ENCODE results near the gene PRDX5.
"Not testable (repeated sequence)": the region's sequence is repeated elsewhere in the genome, so short reads cannot be mapped to it uniquely, and the experiment has no call there.

Gene PRDX5

GRCh38 chr11:64306563-64306875, 11.4 kb upstream of the PRDX5 start:
- DNase-seq = no peak

- DNase-seq = no peak
These were observed 10.9 kb upstream of the PRDX5 start for GRCh38 chr11:64306876-64307622.

- DNase-seq = not testable (repeated sequence)
These were observed 10.1 kb upstream of the PRDX5 start for GRCh38 chr11:64307795-64308194.

DNA sequence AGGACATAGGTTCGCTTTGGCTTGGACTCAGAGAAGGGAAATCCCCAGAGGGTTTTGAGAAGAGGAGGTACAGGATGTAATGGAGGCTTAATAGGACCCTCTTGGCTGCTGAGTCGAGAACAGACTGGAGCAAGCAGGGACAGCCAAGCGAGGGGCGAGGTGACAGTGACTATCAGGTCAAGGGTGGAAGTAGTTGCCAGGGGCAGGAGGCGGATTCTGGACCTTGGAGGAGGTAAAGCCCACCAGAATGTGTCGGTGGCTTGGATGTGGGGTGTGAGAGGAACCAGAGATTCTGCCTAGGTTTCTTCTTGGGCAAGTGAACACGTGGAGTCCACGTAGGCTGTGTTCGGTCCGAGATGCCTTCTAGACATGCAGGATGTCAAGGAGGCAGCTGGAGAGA, 5.0 kb upstream of the PRDX5 start:
- no peak for DNase-seq

GRCh38 chr11:64313491-64314145, 4.3 kb upstream of the PRDX5 start:
- no peak for DNase-seq

DNA sequence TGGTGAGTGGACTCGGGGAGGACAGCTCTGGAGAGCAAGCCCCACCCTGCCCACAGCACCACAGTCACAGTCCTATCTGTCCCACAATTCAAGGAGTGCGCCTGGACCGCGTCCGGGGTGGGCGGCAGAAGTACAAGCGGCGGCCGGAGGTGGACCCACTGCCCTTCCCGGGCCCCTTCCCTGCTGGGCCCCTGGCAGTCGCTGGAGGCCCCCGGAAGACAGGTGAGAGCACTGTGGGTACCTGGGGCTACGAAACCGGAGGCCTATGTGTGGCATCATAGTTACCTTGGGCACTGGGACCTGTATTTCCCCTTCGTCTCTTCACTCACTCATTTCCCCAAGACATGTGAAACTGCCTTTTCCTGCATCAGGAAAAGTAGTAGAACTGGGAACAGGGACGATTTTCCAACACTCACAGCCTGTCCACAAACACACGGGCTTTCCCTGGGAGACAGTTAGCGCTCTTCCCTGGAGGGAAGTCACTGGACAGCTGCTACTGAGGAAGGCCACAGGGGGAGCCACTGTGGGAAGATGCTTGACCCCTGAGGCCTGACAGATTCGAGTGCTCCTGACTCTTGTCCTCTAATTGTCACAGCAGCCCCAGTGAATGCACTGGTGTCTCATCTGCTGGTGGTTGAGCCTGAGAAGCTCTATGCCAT, 3.6 kb upstream of the PRDX5 start:
- DNase-seq = no peak

DNA sequence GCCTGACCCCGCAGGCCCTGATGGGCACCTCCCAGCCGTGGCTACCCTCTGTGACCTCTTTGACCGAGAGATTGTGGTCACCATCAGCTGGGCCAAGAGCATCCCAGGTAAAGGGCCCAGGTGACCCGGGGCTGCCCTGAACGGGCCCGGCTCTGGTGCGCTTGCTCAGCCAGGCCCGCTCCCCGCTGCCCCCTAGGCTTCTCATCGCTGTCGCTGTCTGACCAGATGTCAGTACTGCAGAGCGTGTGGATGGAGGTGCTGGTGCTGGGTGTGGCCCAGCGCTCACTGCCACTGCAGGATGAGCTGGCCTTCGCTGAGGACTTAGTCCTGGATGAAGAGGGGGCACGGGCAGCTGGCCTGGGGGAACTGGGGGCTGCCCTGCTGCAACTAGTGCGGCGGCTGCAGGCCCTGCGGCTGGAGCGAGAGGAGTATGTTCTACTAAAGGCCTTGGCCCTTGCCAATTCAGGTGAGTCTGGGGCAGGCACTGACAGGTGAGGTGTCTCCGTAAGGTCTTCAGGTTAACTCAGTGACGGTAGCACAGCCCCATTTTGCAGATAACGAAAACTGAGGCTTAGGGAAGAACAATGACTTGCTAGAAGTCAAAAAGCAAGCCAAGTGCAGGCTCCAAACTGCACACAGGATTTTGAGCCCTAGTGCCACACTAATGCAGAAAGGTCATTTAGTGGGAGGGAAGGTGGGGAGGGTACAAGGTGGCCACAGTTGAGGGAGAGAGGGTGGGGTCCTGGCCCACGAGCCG, 2.9 kb upstream of the PRDX5 start:
- no peak for DNase-seq

DNA sequence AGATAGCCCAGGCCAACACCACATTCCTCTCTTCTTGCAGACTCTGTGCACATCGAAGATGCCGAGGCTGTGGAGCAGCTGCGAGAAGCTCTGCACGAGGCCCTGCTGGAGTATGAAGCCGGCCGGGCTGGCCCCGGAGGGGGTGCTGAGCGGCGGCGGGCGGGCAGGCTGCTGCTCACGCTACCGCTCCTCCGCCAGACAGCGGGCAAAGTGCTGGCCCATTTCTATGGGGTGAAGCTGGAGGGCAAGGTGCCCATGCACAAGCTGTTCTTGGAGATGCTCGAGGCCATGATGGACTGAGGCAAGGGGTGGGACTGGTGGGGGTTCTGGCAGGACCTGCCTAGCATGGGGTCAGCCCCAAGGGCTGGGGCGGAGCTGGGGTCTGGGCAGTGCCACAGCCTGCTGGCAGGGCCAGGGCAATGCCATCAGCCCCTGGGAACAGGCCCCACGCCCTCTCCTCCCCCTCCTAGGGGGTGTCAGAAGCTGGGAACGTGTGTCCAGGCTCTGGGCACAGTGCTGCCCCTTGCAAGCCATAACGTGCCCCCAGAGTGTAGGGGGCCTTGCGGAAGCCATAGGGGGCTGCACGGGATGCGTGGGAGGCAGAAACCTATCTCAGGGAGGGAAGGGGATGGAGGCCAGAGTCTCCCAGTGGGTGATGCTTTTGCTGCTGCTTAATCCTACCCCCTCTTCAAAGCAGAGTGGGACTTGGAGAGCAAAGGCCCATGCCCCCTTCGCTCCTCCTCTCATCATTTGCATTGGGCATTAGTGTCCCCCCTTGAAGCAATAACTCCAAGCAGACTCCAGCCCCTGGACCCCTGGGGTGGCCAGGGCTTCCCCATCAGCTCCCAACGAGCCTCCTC, 2.0 kb upstream of the PRDX5 start:
- DNase-seq = not testable (repeated sequence)

DNA sequence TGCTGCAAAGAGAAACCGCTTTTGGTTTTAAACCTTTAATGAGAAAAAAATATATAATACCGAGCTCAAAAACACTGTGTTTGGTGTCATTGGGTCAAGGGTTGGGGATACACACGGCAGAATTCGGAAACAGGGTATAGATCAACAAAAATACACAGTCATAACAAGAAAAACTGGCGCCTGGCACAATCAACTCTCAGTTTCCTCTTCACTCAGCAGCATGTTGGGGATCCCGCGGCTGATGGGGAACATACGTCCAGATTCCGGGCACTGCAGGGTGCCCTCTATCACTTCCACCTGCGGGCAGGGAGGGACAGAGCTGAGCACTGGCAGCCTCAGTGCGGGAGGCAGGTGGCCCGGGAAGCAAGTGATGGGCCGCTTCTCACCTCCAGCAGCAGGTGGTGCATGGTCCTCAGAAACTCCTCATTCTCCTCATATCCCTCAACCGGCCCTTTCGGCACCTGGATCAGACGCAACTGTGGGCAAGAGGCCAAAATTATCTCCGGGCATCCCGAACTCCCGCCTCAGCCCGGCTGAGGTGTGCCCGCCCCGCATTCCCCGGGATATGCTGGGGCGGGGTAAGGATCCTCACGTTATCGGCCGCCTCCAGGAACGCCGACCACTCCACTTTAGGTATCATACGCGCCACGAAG, 1.1 kb upstream of the PRDX5 start:
- DNase-seq = peak; percentile 78

DNA sequence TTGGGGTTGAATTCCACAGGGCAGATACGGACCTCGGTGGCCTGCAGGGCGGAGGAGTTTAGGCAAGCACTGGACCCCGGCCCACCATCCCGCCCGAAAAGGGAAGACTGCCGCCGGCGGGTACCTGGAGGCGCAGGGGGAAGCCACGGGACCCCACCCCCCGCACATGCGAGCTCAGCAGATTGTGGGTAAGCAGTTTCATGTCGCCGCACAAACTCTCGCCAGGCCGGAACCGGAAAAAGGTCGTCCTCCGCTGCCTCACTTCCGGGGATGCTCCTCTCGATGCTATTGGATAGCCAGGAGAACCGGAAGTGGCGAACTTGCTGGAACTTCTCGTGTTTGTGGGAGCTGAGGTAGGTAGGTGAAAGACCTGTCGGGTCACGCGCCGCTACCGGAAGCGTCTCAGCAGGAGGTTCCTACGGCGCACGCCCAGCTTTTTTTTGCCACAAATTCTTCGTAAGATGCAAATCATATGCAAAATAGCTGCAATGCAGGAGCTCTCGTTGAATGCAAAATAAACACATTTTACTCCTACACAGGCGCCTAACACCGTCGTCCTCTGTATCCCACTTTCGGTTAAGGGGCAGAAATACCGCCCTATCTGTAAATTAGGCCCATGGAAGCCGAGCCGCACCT, 478 bp upstream of the PRDX5 start, which contains the start of gene TRMT112:
Gene TRMT112 (minus strand): TSS at position 235 of the 636 bp plus-strand sequence. CDS start 33 bp downstream, at position 202.
- DNase-seq = peak; percentile 99

DNA sequence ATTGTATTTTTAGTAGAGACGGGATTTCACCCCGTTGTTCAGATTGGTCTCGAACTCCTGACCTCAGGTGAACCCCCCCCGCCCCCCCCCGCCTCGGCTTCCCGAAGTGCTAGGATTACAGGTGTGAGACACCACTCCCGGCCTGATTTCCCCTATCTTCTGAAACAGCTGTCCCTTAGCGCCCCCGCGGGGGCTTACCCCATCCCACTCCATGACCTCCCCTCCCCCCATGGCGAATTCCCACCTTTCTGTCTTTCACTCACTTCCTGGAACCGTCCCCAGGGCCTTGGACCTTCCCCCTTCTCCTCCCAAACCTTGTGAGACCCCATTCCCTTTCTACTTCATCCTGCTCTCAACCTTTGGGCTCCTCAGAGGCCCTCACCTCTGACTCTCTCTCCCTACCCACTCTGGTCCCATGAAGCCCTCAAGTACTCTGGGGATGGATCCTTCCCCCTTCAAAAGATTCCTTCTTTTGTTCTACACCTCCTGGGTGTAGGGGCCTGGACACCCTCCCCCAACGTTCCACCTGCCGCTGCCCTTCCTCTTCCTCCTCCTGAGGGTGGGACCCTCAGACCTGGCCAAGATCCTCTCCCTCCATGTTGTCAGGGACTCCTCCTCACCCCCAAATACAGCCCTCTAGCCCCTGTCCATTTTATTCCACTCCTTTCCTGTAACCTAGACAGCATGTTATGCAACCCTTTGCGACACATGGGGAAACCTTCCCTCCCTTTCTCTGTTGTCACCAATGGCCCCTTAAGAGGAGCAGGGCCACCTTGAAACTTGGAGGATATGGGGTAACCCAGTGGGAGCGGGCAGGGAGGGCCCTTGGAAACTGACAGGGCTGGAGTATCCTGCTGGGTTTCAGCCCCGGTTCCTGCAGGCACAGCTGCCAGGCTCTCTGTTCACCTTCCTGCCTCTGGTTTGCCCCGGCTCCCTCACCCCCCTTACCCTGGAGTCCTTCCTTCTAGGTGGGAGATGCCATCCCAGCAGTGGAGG, 1.1 kb downstream of the PRDX5 start:
- no peak for DNase-seq

DNA sequence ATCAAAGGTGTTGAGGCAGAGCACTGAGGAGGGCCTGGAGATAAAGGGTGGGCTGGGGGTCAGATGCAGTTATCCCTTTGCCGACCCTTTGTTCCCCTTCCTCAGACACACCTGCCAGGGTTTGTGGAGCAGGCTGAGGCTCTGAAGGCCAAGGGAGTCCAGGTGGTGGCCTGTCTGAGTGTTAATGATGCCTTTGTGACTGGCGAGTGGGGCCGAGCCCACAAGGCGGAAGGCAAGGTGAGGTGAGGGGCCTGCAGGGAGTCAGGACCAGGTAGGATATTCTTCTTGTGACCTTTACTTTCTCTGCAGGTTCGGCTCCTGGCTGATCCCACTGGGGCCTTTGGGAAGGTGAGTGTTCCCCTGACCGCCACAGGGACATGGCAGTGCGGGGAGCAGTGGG, 2.6 kb downstream of the PRDX5 start:
- no peak for DNase-seq

DNA sequence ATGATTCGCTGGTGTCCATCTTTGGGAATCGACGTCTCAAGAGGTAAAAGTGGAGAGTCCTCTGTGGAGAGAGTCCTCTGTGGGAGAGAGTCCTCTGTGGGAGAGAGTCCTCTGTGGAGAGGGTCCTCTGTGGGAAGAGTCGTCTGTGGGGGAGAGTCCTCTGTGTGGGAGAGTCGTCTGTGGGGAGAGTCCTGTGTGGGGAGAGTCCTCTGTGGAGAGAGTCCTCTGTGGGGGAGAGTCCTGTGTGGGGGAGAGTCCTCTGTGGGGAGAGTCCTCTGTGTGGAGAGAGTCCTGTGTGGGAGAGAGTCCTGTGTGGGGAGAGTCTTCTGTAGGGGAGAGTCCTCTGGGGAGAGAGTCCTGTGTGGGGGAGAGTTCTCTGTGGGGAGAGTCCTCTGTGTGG, 3.1 kb downstream of the PRDX5 start:
- no peak for DNase-seq

GRCh38 chr11:64321533-64321932, 3.6 kb downstream of the PRDX5 start:
- DNase-seq = no peak

GRCh38 chr11:64322925-64323260, 5.0 kb downstream of the PRDX5 start:
- no peak for DNase-seq

- no peak for DNase-seq
These were observed 5.5 kb downstream of the PRDX5 start for GRCh38 chr11:64323373-64323772.

DNA sequence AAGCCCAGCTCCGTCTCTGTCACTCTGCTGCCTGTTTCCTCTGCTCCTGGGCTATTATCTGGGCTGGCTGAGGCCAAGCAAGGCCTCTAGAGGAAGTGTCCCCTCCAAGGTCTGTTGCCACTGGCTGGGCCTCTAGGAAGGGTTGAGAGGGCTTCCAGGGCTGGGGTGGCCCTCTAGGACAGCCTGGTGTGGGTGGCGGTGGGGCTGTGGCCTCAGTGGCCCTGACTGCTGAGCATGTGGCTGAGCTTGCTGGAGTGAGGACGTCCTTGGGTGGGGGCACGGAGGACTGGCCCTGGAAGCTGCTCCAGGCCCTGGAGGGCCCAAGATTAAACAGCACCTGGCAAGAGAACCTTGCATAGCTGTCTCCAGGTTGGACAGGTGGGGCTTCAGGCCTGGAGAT, 6.1 kb downstream of the PRDX5 start:
- not testable (repeated sequence) for DNase-seq

DNA sequence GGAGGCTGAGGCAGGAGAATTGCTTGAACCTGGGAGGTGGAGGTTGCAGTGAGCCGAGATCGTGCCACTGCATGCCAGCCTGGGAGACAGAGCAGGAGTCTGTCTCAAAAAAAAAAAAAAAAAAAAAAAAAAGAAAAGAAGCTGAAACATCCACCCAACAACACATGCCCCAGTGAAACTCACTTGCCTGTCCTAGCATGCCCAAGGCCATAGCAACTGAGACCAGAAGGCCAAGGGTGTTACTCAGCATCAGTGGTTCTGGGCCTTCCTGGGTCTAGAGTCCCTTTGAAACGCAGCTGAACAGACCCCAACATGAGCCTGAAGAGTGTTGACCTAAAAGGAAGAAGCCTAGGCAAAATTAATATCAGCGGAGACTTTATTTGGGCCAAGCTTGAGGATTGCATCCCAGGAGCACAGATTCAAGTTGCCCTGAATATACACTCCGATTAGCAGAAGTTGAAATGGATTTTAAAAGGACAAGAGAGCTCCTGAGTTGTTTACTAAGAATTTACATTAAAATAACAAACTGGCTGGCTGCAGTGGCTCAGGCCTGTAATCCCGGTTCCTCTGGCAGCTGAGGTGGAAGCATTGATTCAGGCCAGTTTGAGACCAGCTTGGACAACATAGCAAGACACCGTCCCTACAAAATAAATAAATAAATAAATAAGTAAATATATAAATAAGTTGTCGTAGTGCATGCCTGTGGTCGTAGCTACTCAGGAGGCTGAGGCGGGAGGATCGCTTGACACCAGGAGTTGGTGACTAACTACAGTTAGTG, 7.0 kb downstream of the PRDX5 start:
- DNase-seq = no peak

- no peak for DNase-seq
These were observed 9.5 kb downstream of the PRDX5 start for GRCh38 chr11:64327375-64327774.

Data from activated CD4-positive, alpha-beta T cell treated with anti-CD3 and anti-CD28 coated beads, Interleukin-2, Interleukin-6, amounts not matched to agents 100 ng/mL and 50 ng/mL, durations not matched to agents 16 hours and 8 hours (primary cell).